ENCODE measurements around the gene ZNF835. TPM values are rescaled to one million over a fixed set of nuclear protein-coding genes. Genes with fewer than 3 reads are reported as not detected.

Gene ZNF835
- total RNA-seq, result 10 to 100 TPM in 1 of 4 donors, 1 to 10 TPM in 3; 4.8 to 11.4 (median 6.1) TPM

DNA sequence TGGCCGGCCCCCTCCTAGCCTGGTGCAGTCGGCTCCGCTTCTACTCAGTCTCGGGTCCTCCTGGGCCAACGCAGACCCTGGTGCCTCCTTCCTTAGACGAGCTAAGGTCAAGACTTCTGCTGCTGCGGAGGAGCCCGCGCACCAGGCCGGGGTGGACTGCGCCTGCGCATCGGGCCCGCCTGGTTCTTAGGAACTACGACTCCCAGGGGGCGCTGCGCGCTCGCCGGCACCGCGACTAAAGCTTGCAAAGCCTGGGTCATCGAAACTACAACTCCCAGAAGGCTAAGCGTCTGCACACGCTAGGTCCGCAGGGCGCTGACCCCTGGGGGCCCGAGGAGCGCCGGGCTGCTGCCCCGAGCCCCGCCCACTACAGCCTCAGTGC is at the start of gene ZNF835:
Gene ZNF835 (minus strand): TSS at position 145 of the 382 bp plus-strand sequence. CDS start 6,559 bp downstream, outside the sequence.
- no peaks in the 10 kb centered on the region for H3K27me3 ChIP-seq
- H3K4me1 ChIP-seq, result peaks cover 0 to 25% (median 9%) of the 10 kb centered on the region in 3 donors
- ATAC-seq, result peak; percentile 98
- peak within 1 kb of the TSS in 3 of 4 donors; percentile 58 to 74 (median 70) for H3K27ac ChIP-seq
- TF ChIP-seq EP300 (IDR thresholded peaks at IDR 0.05) (no peak), POLR2A (IDR thresholded peaks at IDR 0.05) (peak; percentile 25 to 49), POLR2AphosphoS5 (IDR thresholded peaks at IDR 0.05) (peak; percentile 64)
- TF ChIP-seq, protein P1, sequence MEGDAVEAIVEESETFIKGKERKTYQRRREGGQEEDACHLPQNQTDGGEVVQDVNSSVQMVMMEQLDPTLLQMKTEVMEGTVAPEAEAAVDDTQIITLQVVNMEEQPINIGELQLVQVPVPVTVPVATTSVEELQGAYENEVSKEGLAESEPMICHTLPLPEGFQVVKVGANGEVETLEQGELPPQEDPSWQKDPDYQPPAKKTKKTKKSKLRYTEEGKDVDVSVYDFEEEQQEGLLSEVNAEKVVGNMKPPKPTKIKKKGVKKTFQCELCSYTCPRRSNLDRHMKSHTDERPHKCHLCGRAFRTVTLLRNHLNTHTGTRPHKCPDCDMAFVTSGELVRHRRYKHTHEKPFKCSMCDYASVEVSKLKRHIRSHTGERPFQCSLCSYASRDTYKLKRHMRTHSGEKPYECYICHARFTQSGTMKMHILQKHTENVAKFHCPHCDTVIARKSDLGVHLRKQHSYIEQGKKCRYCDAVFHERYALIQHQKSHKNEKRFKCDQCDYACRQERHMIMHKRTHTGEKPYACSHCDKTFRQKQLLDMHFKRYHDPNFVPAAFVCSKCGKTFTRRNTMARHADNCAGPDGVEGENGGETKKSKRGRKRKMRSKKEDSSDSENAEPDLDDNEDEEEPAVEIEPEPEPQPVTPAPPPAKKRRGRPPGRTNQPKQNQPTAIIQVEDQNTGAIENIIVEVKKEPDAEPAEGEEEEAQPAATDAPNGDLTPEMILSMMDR (IDR thresholded peaks at IDR 0.05), result peak in 3 of 4 experiments; percentile 40 to 55 (median 41)
- no peaks in the 10 kb centered on the region for H3K36me3 ChIP-seq
- peak within 1 kb of the TSS; percentile 67 to 74 for H3K4me3 ChIP-seq
- no peaks in the 10 kb centered on the region for H3K9me3 ChIP-seq
- no CpG with 5 or more reads among the region's 32 CpGs for WGBS, 2 donors (ENCODE audit: low coverage in 1 of 2)

DNA sequence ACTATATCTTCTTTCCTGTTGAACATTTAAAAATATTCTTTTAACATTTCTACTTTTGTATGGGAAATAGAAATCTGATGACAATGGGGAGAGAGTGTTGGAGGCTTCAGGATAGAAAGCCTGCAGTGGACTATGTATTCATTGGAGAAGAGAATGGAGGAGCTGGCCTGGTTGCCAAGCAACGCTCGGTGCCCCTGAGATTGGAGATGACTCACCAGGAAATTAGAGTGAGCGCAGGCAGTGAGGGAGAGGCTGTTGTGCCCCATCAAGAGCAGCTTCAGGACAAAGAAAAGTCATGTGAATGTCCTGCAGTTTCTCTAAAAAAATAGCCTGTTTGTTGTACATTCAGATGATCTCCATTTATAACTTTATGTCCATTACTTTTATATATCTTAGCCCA is 48.7 kb upstream of the ZNF835 start:
- no peak for ATAC-seq
- Histone ChIP-seq H3K4me1 (no peaks in the 10 kb centered on the region), H3K4me3 (no peak overlapping the region), H3K9me3 (no peaks in the 10 kb centered on the region), H3K36me3 (no peaks in the 10 kb centered on the region), H3K27ac (no peak overlapping the region), H3K27me3 (no peaks in the 10 kb centered on the region)
- TF ChIP-seq POLR2A (IDR thresholded peaks at IDR 0.05) (no peak), EP300 (IDR thresholded peaks at IDR 0.05) (no peak), POLR2AphosphoS5 (IDR thresholded peaks at IDR 0.05) (no peak)
- TF ChIP-seq, protein P1 (IDR thresholded peaks at IDR 0.05), result no peak
- WGBS, 2 donors (ENCODE audit: low coverage in 1 of 2), result 14 to 28% methylated on average over 3 of the region's 3 CpGs

DNA sequence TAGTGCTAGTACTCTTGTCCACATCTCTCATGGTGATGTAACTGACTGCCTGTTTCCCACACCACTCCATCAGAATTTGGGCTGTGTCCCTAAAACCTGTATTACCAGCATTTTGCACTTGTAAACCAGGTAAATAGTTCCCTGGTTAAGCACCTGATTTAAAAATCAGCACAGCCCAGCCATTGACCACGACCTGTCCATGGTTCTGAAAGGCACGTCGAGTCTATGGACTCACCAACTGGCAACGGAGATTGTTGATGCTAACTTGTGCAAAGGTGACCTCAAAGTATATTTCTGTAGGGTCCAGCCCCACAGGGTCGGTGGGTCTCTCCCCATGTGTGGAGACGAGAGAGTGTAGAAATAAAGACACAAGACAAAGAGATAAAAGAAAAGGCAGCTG is 46.7 kb upstream of the ZNF835 start:
- Histone ChIP-seq H3K4me1 (no peaks in the 10 kb centered on the region), H3K27me3 (no peaks in the 10 kb centered on the region), H3K9me3 (no peaks in the 10 kb centered on the region), H3K4me3 (no peak overlapping the region), H3K36me3 (no peaks in the 10 kb centered on the region), H3K27ac (no peak overlapping the region)
- 19 to 39% methylated on average over 3 to 6 of the region's 6 CpGs for WGBS, 2 donors (ENCODE audit: low coverage in 1 of 2)
- TF ChIP-seq POLR2A (IDR thresholded peaks at IDR 0.05), result no peak
- no peak for ATAC-seq

DNA sequence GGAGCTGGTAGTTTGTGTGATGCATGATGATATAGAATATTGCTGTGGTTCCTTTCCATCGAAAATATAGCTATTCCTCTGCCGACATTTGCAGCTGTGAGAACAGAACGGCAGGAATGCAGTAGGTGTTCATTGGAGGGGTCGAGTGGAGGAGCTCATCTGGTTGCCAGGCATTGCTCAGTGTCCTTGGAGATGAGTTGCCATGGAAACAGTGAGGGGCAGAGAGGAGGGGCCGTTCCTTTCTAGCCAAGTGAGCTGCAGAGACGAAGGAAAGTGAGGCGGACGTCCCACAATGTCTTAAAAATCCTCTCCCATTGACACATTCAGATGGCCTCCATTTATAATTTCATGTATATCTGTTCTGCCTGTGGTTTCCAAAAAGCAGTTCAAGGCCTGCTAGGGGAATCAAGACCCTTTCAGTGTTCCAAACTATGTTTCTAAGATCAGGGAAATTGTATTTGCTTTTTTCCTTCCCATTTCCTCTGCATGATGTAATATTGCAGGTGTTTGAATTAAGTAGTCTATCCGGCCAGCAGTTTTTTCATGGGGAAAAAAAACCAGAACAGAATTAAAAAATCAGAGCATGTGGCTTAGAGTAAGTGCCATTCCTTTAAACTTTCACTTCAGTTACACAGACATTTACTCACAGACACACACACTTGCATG is 41.2 kb upstream of the ZNF835 start:
- H3K36me3 ChIP-seq, result peaks cover 0 to 7% of the 10 kb centered on the region in 2 donors
- H3K4me1 ChIP-seq, result no peaks in the 10 kb centered on the region
- no peak for TF ChIP-seq EP300 (IDR thresholded peaks at IDR 0.05)
- no peak for TF ChIP-seq POLR2A (IDR thresholded peaks at IDR 0.05)
- TF ChIP-seq POLR2AphosphoS5 (IDR thresholded peaks at IDR 0.05), result no peak
- TF ChIP-seq, protein P1 (IDR thresholded peaks at IDR 0.05), result no peak
- H3K4me3 ChIP-seq, result no peak overlapping the region
- no peak for ATAC-seq
- WGBS, 2 donors (ENCODE audit: low coverage in 1 of 2), result 30 to 35% methylated on average over 9 of the region's 9 CpGs
- no peaks in the 10 kb centered on the region for H3K9me3 ChIP-seq
- H3K27me3 ChIP-seq, result no peaks in the 10 kb centered on the region
- H3K27ac ChIP-seq, result no peak overlapping the region

DNA sequence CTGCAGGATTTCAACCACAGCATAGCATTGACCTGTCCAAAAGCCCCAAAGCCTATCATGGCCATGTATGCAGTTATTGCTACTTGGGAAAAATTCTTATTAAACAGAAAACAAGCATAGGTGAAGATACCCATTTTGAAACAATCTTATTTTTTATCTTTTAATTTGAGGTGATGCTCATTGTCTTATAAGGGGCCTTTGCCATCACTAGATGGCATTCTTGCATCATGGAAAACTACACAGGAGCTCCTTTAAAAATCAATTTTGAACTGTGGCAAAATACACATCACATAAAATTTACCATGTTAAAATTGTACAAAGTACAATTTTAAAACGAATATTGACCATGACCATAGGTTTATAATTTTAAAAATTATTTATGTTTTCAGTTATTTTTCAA is 38.9 kb upstream of the ZNF835 start:
- no peaks in the 10 kb centered on the region for H3K4me1 ChIP-seq
- no peak overlapping the region for H3K27ac ChIP-seq
- TF ChIP-seq, protein P1 (IDR thresholded peaks at IDR 0.05), result no peak
- TF ChIP-seq POLR2AphosphoS5 (IDR thresholded peaks at IDR 0.05) (no peak), EP300 (IDR thresholded peaks at IDR 0.05) (no peak), POLR2A (IDR thresholded peaks at IDR 0.05) (no peak)
- peaks cover 0 to 7% of the 10 kb centered on the region in 2 donors for H3K36me3 ChIP-seq
- no peak for ATAC-seq
- 0 to 13% methylated on average over 1 of the region's 1 CpG for WGBS, 2 donors (ENCODE audit: low coverage in 1 of 2)
- H3K9me3 ChIP-seq, result no peaks in the 10 kb centered on the region
- H3K27me3 ChIP-seq, result no peaks in the 10 kb centered on the region
- no peak overlapping the region for H3K4me3 ChIP-seq

Data from gastroesophageal sphincter (tissue), 4 donors.